Measurements from ENCODE around the gene KLHL26.

The KLHL26 gene

DNA sequence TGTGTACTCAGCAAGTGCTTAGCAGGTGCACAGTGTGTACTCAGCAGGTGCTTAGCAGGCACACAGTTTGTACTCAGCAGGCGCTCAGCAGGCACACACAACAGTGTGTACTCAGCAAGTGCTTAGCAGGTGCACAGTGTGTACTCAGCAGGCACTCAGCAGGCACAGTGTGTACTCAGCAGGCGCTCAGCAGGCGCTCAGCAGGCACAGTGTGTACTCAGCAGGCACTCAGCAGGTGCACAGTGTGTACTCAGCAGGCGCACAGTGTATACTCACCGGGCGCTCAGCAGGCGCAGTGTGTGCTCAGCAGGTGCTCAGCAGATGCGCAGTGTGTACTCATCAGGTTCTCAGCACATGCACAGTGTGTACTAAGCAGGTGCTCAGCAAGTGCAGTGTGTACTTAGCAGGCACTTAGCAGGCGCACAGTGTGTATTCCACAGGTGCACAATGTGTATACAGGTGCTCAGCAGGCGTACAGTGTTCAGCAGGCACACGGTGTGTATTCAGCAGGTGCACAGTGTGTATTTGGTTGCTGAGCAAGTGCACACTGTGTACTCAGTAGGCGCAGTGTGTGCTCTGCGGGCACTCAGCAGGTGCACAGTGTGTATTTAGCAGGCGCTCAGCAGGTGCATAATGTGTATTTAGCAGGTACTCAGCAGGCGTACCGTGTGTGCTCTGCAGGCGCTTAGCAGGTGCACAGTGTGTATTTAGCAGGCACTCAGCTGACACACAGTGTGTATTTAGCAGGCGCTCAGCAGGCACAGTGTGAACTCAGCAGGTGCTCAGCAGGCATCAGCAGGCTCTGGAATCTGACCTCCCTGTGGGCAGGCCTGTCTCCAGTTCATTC, 61.7 kb downstream of the KLHL26 start:
- no peak for DNase-seq

DNA sequence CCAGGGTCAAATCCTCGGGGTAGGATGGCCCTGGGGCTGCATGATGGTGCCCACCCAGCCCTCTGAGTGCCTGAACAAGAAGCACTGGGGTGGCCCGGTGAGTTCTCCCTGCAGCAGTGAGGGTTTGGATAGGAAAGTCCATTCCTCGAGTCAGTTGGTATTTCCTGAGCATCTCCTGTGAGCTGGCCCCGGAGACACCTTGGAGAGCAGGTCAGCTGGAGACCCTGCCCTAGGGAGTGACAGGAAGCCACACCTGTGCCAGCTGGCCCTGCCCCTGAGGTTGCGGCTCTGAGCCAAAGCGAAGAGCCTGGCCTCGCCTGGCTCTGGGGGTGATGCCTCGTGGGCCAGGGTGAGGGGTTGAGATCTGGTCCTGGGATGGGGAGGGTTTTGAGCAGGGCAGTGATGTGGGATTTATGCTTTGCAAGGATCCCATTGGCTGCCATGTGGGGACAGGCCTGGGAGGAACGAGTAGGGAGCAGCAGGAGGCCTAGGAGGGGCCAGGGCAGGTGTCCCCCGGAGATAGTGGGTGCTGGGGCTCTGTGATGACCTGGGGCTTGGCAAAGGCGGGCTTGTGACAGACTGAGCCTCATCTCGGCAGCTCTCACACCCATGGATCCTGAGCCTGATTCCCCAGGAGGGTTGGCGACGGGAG, 62.7 kb downstream of the KLHL26 start:
- DNase-seq, result no peak

DNA sequence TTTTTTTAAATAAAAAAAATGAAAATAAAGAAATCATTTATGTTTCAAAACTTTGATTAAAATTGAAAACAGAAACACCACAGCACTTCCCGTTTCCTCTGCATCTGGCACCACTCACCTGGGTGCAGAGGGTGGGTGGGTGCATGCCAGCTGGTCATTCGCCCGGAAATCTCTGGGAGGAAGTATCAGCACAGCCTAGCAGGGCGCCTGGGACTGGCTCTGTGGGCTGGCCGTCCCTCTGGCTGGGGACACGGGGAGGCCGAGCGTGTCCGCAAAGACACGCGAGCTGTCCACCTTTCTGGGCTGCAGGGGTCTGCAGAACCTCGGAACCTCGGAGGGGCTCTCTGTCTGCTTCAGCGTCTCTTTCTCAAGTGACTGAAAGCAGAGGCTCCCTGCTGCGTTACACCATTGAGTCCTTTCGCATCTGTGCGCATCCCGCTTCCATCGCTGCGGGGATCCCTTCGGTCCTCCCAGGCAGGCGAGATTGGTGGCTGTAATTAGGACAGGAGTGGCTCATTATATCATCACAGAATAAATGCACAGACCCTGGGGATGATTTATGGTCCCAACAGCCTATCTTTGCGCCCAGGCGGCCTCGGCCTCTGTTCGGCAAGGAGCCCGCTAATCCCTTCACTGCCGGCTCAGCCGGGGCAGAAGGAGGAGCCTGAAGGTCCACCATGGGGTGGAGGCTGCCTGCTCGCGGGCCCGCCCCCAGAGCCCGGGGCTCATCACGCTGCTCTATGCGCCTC, 63.8 kb downstream of the KLHL26 start:
- DNase-seq, result peak; percentile 58

DNA sequence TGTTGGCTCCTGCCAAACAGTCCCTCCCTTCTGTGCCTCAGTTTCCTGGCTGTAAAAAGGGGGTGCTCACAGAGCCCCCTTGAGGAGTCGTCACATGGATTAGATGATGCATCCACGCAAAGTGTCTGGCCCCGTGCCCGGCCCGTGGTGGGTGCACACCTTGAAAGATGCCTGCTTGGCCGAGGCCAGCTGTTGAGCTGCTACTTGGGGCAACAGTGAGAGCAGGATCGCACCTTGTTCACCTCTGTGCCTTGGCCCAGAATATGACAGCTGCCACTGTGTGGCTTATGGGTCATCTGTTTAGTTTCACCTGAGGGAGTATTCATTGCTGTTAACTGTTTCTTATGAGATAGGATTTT, 64.4 kb downstream of the KLHL26 start:
- no peak for DNase-seq

DNA sequence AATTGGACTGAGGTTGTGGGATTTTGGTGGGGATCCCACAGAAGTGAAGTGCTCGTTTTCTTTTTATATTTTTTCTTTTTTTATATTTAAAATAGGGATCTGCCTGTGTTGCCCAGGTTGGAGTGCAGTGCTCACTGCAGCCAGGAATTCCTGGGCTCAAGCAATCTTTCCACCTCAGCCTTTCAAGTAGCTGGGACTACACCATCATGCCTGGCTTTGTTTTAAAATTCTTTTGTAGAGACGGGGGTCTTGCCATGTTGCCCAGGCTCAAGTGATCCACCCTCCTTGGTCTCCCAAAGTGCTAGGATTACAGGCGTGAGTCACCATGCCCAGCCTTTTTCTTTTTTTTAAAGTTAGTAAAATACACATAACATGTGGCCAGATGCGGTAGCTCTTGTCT, 67.2 kb downstream of the KLHL26 start:
- DNase-seq, result no peak

DNA sequence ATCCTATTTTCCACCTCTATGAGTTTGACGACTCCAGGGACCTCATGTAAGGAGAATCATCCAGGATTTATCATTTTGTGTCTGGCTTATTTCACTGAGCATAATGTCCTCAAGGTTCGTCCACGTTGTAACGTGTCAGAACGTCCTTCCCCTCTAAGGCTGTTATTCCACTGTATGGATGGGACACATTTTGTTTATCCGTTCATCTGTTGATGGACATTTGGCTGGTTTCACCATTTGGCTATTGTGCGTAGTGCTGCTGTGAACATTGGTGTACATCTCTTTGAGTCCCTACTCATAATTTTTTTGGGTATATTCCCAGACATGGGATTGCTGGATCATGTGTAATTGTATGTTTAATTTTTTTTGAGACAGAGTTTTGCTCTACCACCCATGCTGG, 68.1 kb downstream of the KLHL26 start:
- no peak for DNase-seq

DNA sequence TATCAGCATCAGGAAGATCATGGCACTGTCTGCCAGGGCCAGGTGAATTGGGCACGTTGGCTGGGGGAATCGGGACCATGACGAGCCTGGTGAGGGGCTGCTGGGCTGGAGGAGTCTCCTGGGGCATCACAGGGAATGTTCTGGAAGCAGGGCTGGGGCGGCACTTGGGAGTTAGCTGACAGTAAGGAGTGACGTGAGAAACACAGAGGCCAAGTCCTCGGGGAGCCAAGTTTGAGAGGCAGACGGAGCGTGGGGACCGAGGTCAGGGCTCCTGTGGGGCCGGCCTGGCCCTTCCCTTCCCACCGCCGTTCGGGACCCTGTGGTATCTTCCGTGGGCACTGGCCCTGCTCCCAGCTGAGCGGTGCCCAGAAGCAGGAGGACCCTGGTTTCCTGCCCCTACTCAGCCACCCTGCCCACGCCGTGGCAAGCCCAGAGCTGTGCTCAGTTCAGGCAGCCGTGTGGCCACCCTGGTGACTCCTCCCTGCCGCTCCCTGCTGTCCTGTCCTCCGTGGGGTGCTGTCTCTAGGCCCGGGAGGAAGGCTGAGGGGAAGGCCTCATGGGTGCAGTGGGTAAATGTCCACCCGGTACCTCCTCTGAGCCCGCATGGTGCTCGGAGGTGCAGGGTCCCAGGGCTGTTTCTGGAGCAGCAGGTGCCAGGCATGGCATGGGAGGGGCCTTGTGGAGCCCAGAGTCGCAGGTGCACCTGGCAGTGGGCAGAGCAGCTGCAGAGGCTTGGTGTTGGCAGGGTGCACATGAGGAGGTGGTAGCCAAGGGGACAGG, 71.8 kb downstream of the KLHL26 start:
- DNase-seq, result no peak

DNA sequence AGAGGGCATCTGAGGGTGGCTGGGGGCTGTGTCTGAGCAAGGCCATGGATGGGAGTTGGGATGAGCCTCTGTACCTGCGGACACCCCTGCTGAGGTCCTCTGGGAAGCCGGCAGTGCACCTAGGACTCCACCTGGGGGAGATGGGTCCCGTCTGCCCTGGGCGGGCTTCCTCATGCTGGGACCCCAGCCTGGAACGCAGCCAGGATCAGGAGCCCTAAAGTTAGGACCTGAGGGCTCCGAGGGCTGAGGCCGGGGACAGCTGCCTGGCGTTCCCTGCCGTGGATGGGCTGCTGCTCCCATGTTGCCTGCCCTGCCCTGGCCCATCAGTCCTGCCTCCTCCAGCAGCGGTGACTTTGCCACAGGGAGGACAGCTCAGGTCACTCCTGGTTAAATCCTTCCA, 72.7 kb downstream of the KLHL26 start:
- no peak for DNase-seq

DNA sequence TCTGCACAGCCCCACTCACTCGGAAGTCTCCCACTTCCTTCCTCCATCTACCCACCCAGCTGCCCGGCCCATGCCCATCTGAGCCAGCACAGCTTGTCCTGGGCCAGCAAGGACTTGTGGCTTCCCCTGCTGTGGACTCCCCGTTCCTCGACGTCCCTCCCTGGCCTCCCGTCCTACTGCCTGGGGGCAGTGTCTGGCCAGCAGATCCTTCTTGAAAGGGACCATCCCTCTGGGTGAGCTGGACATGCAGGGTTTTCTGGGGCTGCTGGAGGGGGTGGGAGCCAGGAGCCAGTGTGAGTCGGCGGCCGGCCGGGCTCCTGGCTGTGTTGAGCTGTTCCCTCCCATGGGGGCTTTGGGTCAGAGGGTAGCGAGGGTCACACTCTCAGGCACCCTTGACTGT, 73.4 kb downstream of the KLHL26 start:
- no peak for DNase-seq

DNA sequence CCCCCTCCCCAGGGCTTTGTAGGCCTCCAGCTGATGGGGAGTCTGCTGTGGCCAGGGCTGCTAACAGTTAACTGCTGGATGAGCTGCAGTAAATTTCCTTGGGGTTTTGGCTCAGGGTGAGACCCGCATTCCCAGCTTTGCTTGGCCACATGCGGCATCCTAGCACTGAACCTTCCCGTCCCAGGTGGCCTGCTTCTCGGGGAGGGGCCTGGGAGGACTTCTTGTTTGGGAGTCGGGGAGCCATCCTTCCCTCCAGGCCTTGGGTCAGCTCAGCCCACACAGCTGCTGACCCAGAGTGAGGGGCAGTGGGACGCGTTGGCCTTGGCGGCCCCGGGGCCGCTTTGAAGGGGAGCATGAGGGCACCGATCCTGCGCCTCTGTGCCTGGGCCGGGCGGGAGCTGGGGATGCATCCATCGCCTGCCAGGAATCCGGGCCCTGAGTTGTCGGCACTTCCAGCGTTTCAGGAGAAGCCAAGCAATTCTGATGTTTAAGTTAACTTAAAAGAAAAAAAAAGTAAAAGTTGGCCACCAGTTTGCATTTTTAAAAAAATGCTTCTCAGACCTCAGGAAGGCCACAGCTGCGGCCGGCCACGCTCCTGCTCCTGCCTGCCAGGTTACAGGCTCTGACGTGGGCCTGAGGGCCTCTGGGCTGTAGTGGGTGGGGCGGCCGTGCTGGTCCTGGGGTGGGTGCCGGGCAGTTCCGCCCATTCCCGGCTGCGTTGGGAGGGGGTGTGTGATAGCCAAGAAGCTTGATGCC, 74.3 kb downstream of the KLHL26 start:
- no peak for DNase-seq

DNA sequence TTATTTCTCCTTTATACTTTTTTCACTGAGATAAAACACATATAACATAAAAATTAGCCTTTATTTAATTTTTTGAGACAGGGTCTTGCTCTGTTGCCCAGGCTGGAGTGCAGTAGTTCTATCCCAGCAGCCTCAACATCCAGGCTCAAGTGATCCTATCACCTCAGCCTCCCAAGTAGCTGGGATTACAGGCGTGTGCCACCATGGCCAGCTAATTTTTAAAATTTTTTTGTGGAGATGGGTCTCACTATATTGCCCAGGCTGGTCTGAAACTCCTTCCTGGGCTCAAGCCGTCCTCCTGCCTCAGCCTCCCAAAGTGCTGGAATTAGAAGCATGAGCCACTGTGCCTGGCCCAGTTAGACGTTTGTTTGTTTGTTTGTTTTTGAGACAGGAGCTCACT, 75.1 kb downstream of the KLHL26 start:
- DNase-seq, result no peak

DNA sequence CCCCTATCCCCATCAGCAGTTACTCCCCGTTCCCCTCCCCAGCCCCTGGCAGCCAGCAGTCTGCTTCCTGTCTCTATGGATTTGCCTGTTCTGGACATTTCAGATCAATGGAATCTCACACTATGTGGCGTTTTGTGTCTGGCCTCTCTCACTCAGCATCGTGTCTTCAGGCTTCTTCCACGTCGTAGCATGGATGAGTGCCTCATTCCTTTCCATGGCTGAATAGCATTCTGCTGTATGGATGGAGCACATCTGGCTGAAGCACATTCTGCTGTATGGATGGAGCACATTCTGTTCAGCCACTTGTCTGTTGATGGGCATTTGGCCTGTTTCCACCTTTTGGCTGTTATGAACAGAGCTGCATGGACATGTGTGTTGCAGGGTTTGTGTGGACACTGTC, 76.2 kb downstream of the KLHL26 start:
- DNase-seq, result no peak

DNA sequence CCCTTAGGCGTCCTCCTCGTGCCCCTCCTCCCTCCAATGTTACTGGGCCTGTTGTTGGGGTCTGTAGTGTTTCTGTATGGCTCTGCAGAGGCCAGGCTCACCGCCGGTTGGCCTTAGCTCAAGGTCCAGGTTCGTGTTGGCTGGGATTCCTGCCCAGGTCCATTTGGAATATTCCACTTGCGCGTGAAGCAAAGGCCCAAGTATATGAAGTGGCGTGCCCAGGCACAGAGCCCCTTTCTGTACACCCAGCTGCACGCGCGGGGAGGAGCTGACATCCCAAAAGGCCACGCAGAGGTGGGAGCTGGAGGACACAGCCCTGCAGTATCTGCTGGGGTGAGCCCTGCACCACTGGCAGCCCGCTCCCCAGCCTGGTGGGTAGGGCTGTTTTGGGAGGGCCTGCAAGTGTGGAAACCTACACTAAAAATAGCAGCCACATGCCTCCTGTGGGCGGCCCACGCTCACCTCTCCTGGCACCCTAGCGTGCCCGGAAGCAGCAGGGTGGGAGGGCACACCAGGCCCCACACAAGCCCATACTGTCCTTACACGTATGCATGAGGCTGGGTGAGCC, 76.8 kb downstream of the KLHL26 start:
- DNase-seq, result no peak

DNA sequence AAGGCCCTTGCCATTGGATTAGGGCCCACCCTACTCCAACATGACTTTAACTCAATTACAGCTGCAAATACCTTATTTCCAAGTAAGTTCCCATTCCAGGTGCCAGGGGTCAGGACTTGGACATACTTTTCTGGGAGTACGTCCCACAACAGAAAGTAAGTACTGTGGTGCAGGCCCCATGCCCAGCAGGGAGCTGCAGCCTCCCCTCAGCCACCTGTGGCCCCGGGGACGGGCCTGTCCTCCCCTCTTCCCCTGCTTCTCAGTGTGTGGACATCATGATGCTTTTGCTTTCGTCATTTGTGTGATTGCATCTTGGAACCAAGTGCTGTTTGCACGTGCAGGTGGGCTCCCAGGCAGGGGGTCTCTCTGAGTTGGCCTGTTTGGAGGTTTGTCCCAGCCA, 78.6 kb downstream of the KLHL26 start:
- no peak for DNase-seq

DNA sequence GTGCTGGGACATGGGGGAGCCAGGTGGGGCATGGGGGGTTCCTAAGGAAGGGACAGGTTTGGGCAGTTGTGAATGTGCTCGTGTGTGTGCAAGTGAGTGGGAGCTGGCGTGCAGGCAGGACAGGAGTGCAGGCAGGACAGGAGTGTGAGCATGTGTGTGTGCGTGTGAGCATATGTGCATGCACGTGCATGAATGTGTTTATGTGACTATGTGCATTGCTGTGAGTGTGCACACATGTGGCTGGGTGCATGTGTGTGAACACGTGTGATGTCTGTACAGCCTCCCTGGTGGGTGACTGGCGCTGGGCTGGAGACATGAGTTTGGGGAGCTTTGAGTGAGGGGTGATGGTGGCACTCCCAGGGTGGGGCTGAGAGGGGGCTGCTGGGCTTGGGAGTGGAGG, 80.0 kb downstream of the KLHL26 start:
- DNase-seq, result no peak

DNA sequence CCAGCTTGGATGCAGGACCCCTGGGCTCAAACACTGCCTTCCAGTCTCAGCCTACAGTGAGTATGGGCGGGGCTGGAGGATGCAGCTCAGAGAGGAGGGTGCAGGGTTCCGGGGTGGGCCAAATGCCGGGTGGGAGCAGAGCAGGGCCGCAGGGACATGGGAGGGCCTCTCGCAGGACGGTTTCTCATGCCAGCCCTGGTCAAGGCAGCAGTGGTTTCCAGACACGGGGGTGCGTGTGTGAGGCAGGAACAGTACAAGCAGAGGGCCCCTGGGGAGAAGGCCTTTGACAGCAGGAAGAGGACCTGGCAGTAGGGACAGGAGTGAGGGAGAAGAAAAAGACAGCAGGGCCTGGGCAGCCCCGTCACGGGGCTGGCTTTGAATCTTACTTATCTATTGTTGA, 80.8 kb downstream of the KLHL26 start:
- no peak for DNase-seq

DNA sequence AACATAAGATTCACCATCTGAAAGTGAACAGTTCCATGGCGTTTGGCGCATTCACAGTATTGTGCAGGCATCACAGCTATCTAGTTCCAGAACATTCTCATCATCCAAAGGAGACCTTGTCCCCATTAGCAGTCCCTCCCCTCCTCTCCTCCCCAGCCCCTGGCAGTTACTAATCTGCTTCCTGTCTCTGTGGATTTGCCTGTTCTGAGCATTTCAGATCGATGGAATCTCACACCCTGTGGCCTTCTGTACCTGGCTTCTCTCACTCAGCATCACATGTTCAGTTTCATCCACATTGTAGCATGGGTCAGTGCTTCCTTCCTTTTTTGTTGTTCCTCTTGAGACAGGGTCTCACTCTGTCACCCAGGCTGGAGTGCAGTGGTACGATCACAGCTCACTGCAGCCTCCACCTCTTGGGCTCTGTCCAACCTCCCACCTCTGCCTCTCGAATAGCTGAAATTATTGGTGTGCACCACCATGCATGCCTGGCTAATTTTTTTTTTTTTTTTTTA, 81.2 kb downstream of the KLHL26 start:
- no peak for DNase-seq

DNA sequence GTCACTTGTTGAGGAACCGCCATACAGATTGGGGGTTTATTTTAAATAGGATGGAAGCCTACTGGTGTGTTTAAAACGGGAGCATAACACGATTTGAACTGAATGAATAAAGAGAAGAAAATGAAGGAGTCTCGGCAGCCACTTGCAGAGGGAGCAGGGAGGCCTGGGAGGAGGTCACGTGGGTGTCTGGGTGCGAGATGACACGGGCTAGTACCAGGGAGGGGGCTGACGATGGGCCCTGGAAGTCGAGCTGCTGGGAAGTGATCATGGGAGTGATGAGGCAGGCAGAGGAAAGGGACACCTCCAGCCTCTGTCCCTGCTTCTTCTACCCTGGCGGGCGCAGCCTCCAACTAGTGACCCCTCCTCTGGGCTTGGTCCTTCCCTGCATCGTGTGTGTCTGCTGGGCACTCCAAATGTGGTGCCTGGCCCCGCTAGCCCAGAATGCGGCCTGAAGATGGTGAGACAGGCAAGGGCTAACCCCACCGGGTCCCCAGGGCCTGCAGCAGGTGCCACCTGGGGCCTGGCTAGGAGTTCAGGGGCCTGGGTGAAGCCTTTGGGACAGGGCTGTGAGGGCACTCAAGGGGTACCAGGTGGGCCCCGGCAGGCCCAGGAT, 82.1 kb downstream of the KLHL26 start:
- DNase-seq, result no peak

DNA sequence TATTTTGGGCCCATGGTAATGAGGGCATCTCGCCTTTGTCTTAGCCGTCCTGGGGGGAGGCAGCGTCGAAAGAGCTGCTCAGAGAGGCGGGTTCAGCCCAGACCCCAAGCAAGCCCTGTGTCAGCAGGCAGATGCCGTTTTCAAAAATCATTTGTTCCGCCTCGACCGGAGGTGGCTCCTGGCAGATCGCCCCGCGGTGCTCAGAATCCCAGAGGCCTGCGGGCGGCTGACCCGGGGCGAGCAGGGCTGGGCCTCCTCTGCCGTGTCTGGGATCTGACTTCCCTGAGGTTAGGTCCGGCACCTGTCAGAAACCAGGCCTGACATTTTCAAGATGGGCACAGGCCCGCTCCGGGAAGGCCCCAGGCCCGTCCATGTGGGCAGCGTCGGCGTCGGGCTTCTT, 82.7 kb downstream of the KLHL26 start:
- DNase-seq, result no peak
